ENCODE results near the gene EPB41L2.

EPB41L2 gene

DNA sequence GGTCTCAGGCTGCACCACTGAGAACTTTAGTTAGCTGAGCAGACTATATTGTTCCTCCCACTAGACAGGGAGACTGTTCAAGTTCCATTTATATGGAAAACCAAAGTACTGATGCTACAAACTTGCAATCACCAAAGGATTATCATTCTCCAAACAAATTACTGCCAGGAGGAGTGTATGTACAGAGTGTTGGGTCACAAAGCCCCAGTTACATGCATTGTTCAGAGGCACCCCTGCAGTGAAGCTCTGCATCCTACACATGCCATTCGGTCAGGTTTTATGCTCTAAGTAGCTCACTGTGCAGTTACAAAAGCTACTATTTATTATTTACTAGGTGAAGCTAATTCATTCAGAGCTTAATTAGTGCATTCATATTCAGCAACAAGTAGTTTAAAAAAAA is 160.0 kb downstream of the EPB41L2 start:
- DNase-seq: no peak

DNA sequence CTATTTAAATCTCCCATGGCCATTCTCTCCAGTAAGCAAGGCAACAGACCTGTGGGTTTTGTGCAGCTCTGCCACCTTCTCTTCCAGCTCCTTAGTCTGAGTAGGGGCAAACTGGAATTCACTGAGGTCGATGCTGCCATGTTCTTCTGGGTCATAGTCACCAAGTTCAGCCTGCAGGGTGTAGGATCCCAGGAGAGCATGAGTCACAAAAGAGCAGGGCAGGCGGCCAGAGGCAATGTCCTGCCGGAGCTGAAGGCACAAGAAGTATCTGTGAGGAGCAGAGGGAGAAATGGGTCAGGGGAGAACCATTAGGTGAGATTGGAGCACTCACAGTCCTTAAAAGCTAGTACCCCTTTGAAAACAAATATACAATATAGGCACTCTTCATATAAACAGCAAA is 162.1 kb downstream of the EPB41L2 start:
- peak; percentile 34 for DNase-seq

- no peak for DNase-seq
These were observed 166.8 kb downstream of the EPB41L2 start for GRCh38 chr6:130896249-130896648.

- DNase-seq: peak; percentile 7
These were observed 167.5 kb downstream of the EPB41L2 start for GRCh38 chr6:130895516-130895915.

GRCh38 chr6:130893766-130894165 is 169.3 kb downstream of the EPB41L2 start:
- DNase-seq: no peak

DNA sequence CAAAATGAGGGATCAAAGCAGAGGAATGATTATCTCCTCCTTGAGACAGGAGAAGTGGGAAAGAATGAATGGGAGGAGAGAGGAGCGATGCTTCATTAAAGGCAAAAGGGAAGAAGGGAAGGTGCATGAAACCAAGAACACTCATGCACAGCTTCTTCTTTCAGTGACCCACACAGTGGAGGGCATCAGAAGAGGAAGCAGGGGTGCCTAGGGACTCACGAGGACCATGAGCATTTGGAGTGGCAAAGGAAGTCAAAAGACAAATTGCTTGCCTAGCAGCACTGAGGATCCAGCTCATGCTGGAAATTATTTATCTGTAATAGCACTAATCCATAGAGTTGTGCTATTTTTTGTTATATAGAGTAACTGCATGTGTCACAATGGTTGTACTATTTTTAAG is 169.8 kb downstream of the EPB41L2 start:
- DNase-seq: no peak

GRCh38 chr6:130890521-130890971 is 172.5 kb downstream of the EPB41L2 start:
- DNase-seq: peak; percentile 61

DNA sequence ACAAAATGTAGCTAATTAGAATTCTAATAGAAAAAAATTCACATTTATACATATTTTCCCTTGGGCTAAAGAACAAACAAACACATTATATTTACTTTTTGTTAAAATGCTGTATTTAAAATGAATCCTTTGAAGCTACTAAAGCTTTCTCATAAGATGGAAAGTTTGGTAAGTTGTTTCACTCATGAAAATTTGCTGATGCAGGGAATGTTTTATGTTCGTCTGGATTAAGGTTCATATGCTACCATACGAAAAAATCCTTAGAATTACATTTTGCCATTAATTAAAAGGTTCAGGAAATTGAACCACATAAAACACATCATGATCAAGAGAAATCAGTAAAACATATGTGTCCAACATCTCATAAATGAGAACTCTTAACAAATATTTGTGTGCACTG is 173.6 kb downstream of the EPB41L2 start:
- DNase-seq: no peak

DNA sequence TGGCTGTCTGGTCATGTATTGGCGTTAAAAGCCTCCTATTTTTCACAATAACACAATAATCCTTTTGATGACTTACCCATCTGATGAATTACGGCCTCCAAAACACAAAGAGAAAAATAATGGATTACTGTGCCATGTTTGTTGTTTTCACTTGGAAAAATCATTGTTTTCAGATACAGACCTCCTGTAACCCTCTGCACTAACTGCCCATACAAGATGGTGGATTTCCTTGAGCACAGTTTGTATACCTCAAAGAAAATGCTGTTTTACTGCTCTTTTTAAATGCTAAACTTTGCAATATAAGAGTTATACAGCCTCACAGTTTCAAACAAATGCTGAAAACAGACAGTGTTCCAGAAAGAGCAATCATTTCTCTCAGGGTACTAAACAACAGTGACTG is 174.8 kb downstream of the EPB41L2 start:
- no peak for DNase-seq

DNA sequence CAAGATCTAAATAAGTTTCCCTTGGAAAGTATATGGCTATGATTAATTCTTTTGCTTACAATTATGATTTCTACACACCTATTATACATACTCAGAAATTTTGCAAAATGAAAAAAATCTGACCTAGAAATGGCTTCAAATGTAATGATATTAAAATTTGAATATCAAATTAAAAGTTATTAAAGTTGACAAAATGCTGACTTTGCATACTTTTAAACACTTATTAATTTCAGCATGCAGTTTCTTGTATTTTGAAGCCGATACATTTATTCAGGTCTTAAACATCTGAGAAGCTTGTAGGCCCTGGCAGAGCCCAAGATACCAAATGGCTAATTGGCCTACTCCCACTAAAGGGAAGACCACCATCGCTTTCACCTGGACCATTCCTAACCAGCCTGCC is 176.1 kb downstream of the EPB41L2 start:
- no peak for DNase-seq

GRCh38 chr6:130885392-130886192 is 177.5 kb downstream of the EPB41L2 start:
- DNase-seq: peak; percentile 81

- no peak for DNase-seq
These were observed 180.7 kb downstream of the EPB41L2 start for GRCh38 chr6:130882370-130882769.

GRCh38 chr6:130879826-130880225 is 183.2 kb downstream of the EPB41L2 start:
- DNase-seq: no peak

GRCh38 chr6:130873746-130874145 is 189.3 kb downstream of the EPB41L2 start:
- no peak for DNase-seq

DNA sequence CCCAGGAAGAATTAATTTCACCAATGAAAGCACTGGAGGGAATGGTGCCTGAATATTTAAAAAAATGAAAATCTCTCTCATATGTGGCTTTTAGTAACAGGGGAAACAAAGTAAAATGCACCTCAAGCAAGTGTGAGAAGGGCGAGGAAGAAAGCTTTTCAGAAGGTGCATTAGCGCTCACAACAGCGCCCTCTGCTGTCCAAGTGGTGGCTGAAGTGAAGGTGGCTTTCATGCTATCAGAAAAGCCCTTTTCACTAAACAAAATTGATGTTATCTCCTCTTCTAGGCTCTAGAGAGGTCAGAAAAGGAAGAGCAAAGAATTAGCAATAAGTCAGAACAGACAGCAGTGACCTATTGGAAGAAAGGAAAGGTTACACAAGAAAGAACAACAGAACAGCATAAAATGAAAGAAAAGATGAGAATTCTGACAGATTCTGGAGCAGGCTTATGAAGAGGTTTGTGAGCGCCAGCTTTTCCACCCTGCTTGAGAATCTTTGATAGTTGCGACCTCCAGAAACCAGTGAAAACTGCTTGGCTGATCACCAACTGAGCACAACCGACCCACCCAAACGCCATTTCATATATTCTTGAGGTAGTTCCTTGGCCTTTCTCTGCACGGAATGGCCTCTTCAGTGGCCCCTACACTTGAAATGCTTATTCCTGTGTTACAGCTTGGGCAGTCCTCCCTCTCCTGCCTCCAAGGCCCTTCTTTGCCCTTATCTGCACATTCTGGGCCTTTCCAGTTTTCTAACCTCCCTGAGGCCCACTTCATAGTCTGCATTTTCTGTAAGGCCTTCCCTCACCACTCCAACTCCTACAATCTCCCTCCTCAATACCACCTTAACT is 190.6 kb downstream of the EPB41L2 start:
- DNase-seq: peak; percentile 55

GRCh38 chr6:130870179-130870880 is 192.7 kb downstream of the EPB41L2 start:
- no peak for DNase-seq

- no peak for DNase-seq
These were observed 193.4 kb downstream of the EPB41L2 start for GRCh38 chr6:130869681-130870080.

DNA sequence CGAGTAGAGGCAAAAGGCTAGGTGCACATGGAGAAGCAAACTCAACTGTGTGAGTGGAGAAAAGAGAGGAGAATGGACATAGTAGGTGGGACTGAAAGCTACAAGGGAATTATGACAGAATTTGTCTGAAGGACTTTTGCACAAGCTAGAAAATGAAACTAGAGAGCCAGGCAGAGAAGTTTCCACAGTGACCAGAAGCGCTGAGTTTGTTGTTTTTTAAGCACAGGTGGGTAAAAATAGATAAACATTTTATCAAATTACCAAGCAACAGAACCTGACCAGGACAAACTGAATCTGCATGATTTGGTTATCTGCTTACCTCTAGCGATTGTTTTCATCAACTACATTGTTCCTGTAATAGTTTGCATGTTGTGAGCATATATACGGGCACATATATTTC is 197.3 kb downstream of the EPB41L2 start:
- no peak for DNase-seq

DNA sequence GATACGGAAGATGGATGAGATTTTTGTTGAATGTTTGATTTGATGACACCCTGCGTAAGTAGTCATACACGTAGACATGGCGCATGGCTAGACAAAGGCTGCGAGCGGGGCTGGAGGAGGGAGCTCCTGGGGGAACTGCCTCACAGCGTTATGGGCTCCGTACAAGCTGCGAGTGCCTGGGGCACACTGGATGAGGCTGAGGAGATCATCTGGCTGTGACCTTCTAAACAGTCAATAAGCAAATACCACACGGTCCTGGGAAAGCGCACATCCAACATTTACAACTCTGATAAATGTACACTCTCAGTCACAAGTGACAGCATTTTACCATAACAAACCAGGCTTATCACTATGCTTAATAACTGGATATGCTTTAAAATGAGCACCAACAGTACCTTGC is 198.7 kb downstream of the EPB41L2 start:
- no peak for DNase-seq

DNA sequence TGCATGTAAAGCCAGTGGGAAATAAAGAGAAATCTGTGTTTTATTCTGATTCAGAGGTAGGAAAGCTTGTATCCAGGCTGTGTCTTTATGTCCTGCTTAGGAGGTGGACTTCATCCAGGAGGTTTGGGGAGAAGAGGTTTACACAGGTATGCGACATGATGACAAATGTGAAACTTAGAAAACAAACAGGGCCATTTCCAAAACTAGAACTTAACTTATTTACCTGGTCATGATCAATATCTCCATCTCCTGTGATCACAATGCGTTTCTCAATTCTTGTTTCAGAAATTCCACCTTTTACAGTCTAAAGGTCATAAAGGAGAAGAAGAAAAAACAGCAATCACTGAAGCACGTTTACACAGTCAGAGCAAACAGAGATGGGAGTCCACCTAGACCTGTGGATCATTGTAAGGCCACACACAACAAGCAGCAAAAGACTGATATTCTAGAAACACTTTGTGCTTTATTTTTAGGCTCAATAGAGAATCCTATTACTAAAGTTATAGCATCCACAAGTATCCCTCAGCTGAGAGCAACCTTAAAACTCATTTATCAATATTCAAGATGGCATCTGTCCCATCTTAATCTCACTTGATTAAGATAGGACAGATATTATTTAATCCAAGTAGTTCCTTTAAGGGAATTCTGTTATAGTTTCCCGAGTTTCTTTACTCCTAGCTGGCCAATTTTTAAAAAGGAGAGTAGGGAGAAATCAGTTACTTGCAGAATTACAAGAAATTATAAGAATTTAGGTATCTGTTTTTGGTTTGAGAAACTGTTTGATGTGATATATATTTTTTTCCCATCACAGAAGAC is 199.4 kb downstream of the EPB41L2 start:
- no peak for DNase-seq

- no peak for DNase-seq
These were observed 200.7 kb downstream of the EPB41L2 start for GRCh38 chr6:130862370-130862769.

GRCh38 chr6:130859161-130859867 is 203.7 kb downstream of the EPB41L2 start:
- DNase-seq: no peak
